Measurements from ENCODE around the gene FOXRED2. TPM values are rescaled to one million over a fixed set of nuclear protein-coding genes. Genes with fewer than 3 reads are reported as not detected.
"Not testable (repeated sequence)": the region's sequence is repeated elsewhere in the genome, so short reads cannot be mapped to it uniquely, and the experiment has no call there.

The FOXRED2 gene
- 4.0 and 6.8 TPM in 2 replicates for total RNA-seq

- peak; percentile 56 to 85 for DNase-seq (ENCODE audit: low read depth in 2 of 2)
Measured at GRCh38 chr22:36506637-36507517, at the start of gene FOXRED2. FOXRED2 (minus strand) TSS chr22:36507040; CDS start chr22:36506422, 618 bp downstream.

GRCh38 chr22:36554098-36554497 lies 47.3 kb upstream of the FOXRED2 start:
- no peak for DNase-seq (ENCODE audit: low read depth in 2 of 2)

GRCh38 chr22:36552289-36552688 lies 45.4 kb upstream of the FOXRED2 start:
- no peak for DNase-seq (ENCODE audit: low read depth in 2 of 2)

- DNase-seq (ENCODE audit: low read depth in 2 of 2) = no peak
Measured at GRCh38 chr22:36550701-36551495, 44.1 kb upstream of the FOXRED2 start.

GRCh38 chr22:36549033-36549432 lies 42.2 kb upstream of the FOXRED2 start:
- DNase-seq (ENCODE audit: low read depth in 2 of 2) = no peak

GRCh38 chr22:36548606-36549005 lies 41.8 kb upstream of the FOXRED2 start:
- DNase-seq (ENCODE audit: low read depth in 2 of 2) = no peak

GRCh38 chr22:36546932-36547331 lies 40.1 kb upstream of the FOXRED2 start:
- peak in 1 of 2 donors; percentile 44 for DNase-seq (ENCODE audit: low read depth in 2 of 2)

GRCh38 chr22:36546092-36546804 lies 39.4 kb upstream of the FOXRED2 start:
- DNase-seq (ENCODE audit: low read depth in 2 of 2) = peak; percentile 48 to 69

GRCh38 chr22:36544107-36544620 lies 37.3 kb upstream of the FOXRED2 start:
- DNase-seq (ENCODE audit: low read depth in 2 of 2) = no peak

GRCh38 chr22:36541831-36542411 lies 35.1 kb upstream of the FOXRED2 start:
- peak; percentile 66 to 90 for DNase-seq (ENCODE audit: low read depth in 2 of 2)

- DNase-seq (ENCODE audit: low read depth in 2 of 2) = no peak
Measured at GRCh38 chr22:36540867-36541642, 34.2 kb upstream of the FOXRED2 start.

GRCh38 chr22:36538529-36538928 lies 31.7 kb upstream of the FOXRED2 start:
- no peak for DNase-seq (ENCODE audit: low read depth in 2 of 2)

- no peak for DNase-seq (ENCODE audit: low read depth in 2 of 2)
Measured at GRCh38 chr22:36536717-36537116, 29.9 kb upstream of the FOXRED2 start.

- DNase-seq (ENCODE audit: low read depth in 2 of 2) = not testable (repeated sequence)
Measured at GRCh38 chr22:36533320-36533719, 26.5 kb upstream of the FOXRED2 start.

GRCh38 chr22:36532466-36532865 lies 25.6 kb upstream of the FOXRED2 start:
- no peak for DNase-seq (ENCODE audit: low read depth in 2 of 2)

GRCh38 chr22:36528795-36529751 lies 22.2 kb upstream of the FOXRED2 start, which contains the start of gene EIF3D:
EIF3D (minus strand) TSS chr22:36529166; CDS start chr22:36526121, 3,045 bp downstream.
- peak; percentile 99 for DNase-seq (ENCODE audit: low read depth in 2 of 2)

GRCh38 chr22:36528341-36528740 lies 21.5 kb upstream of the FOXRED2 start:
- peak in 1 of 2 donors; percentile 52 for DNase-seq (ENCODE audit: low read depth in 2 of 2)

GRCh38 chr22:36522662-36523061 lies 15.8 kb upstream of the FOXRED2 start:
- DNase-seq (ENCODE audit: low read depth in 2 of 2) = no peak

- no peak for DNase-seq (ENCODE audit: low read depth in 2 of 2)
Measured at GRCh38 chr22:36520423-36520822, 13.6 kb upstream of the FOXRED2 start.
